ENCODE measurements around the gene LASP1NB.
"Not testable (repeated sequence)": the region's sequence is repeated elsewhere in the genome, so short reads cannot be mapped to it uniquely, and the experiment has no call there.

Gene LASP1NB

GRCh38 chr17:38970128-38970527, 44.7 kb downstream of the LASP1NB start:
- no peak for TF ChIP-seq CTCF (conservative IDR thresholded peaks at IDR 0.05; ENCODE audit: low read depth, low read length)
- no peak overlapping the region for H3K4me3 ChIP-seq (ENCODE audit: low read length)
- DNase-seq (ENCODE audit: low read depth) = no peak

GRCh38 chr17:38970804-38971203, 45.4 kb downstream of the LASP1NB start:
- no peak for TF ChIP-seq CTCF (conservative IDR thresholded peaks at IDR 0.05; ENCODE audit: low read depth, low read length)
- DNase-seq (ENCODE audit: low read depth) = no peak

GRCh38 chr17:38976187-38976551, 50.8 kb downstream of the LASP1NB start:
- not testable (repeated sequence) for H3K4me3 ChIP-seq (ENCODE audit: low read length); DNase-seq (ENCODE audit: low read depth)

More at GRCh38 chr17:38970804-38971203, 45.4 kb downstream of the LASP1NB start:
- H3K4me3 ChIP-seq (ENCODE audit: low read length) = no peak overlapping the region

GRCh38 chr17:38978180-38978579, 52.8 kb downstream of the LASP1NB start:
- TF ChIP-seq CTCF (conservative IDR thresholded peaks at IDR 0.05; ENCODE audit: low read depth, low read length) = no peak
- H3K4me3 ChIP-seq (ENCODE audit: low read length) = no peak overlapping the region
- no peak for DNase-seq (ENCODE audit: low read depth)

Data from retinal pigment epithelial cell (primary cell).